Kidney tubule cell (primary cell): Measurements from ENCODE around the gene PHKG2.

Experiments used
- DNase-seq: peaks from one replicate; pipeline ENCODE4 v3.0.0-alpha.2; 2018; ENCODE audit warnings: low spot score

PHKG2 gene

GRCh38 chr16:30775392-30776188 lies 27.4 kb downstream of the PHKG2 start:
- peak; percentile 86 for DNase-seq

DNA sequence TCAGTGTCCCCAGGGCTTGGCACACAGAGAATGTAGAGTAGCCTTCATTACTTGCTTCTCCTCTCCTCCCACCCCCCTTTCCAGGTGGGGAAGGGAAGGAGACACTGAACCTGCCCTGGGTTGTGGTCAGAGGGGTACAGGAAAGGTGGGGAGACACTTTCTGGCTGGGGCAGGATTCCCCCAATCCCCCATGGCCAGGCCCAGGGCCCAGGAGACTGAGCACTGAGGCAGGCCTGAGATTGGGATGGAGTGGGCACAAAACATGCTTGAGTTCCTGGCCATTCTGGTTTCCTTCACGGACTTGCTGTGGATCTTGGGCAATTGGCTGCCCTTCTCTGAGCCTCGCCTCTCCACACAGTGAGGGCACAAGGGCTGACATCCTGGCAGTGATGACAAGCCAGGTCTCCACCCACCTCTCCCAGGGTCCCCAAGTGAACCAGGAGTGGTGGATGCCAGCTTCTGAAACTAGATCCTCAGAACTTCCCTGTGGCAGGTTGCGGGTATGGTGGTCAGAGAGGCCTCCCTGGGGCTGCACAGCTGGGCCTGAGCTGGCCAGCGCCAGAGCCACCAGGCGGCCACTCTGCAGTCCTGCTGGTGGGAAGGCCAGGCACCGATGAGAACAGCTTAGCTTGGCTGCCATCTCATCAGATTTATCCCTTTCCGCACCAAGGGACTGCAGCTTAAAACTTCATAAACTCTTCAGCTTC lies 29.5 kb downstream of the PHKG2 start:
- no peak for DNase-seq

DNA sequence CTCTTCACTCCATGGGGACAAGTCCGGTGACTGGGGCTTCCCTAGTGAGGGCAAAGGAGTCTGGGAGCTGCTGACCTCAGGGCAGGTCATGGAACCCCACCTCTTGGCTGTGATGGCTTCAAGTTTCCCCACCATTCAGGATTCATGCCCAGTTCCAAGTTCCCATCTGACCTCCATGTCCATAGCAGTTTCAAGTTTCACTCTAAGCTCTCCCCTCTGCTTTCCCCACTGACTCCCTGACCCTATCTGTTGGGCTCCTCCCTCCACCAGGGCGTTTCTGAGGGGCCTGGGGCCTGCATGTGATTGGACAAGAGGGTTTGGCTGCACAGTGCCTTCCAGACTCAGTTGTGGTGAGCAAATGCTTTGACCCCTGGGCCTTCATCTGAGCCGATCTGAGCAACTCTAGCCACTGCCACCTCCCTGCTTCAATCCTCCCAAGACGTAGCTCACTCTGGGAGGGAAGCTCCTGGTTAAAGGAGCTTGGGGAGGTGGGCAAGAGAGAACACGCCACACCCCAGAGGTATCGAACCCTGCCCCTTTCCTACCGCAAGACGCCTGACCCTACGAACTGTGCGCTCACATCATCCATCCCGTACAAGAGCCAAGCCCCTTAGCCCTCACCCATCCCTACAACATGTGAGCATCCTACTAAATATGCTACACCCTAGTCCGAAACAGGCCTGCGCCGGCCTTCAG lies 30.5 kb downstream of the PHKG2 start:
- DNase-seq = no peak

- no peak for DNase-seq
Observed at GRCh38 chr16:30779596-30779995, 31.4 kb downstream of the PHKG2 start.

- no peak for DNase-seq
Observed at GRCh38 chr16:30780021-30780420, 31.8 kb downstream of the PHKG2 start.

DNA sequence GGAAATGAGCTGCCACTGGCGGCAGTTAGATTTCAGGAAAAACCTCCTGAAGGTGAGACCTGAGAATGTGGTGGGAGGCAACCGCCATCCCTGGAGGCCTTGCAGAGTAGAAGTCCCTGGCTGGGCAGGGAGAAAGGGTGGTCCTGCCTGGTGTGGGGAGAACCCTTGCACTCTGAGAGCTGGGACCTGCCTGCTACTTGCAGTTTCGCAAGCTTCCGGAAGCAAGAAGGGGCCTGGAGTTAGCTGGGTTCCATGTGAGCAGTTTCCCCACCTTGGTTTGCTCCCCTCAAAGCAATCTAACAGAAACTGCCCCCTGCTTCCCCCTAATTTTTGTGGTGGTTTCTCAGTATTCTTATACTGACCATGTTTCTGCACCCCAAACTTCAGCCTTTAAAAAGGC lies 32.3 kb downstream of the PHKG2 start:
- DNase-seq = no peak

DNA sequence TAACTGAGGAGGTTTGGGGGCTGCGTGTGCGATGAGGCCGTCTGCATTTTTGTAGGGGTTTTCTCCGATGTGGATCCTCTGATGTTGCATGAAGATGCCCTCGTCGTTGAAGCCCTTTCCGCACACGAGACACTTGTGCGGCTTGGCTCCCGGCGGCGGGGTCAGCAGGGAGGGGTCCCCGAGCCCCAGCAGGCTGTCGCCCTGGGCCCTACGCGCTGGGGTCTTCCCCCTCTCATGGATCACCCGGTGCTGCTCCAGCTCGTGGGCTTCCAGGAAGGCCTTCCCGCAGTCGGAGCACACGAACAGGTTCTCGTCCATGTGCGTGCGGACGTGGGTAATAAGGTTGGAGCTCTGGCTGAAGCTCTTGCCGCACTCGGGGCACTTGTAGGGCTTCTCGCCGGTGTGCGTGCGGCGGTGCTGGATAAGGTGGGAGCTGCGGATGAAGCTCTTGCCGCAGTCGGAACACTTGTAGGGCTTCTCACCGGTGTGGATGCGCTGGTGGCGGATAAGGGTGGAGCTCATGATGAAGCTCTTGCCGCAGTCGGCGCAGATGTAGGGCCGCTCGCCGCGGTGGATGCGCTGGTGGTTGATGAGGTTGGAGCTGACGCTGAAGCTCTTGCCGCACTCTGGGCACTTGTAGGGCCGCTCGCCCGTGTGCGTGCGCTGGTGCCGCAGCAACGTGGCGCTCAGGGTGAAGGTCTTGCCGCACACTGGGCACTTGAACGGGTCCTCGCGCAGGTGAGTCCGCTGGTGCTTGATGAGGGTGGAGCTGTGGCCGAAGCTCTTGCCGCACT lies 34.5 kb downstream of the PHKG2 start:
- no peak for DNase-seq

DNA sequence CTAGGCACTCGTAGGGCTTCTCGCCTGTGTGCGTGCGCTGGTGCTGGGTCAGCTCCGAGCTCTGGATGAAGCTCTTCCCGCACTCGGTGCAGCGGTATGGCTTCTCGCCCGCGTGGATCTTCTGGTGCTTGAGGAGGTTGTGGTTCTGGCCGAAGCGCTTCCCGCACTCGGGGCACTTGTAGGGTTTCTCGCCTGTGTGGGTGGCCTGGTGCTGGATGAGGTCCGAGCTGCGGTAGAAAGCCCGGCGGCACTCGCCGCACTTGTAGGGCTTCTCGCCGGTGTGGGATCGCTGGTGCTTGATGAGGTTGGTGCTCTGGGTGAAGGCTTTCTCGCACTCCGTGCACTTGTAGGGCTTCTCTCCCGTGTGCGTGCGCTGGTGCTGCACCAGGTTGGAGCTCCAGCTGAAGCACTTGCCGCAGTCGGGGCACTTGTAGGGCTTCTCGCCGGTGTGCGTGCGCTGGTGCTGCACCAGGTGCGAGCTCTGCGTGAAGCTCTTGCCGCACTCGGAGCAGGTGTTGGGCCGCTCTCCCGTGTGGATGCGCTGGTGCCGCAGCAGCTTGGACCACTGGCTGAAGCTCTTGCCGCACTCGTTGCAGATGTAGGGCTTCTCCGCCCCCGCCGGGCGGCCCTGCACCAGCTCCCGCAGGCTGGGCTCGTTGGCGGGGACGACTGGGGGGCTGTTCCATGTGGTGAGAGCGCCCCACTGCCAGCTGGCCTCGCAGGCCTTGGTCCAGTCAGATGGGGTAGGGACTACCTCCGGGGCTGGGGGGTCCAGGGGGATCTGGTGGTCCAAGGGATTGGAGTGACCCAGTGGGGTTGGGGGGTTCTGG lies 35.3 kb downstream of the PHKG2 start:
- no peak for DNase-seq

DNA sequence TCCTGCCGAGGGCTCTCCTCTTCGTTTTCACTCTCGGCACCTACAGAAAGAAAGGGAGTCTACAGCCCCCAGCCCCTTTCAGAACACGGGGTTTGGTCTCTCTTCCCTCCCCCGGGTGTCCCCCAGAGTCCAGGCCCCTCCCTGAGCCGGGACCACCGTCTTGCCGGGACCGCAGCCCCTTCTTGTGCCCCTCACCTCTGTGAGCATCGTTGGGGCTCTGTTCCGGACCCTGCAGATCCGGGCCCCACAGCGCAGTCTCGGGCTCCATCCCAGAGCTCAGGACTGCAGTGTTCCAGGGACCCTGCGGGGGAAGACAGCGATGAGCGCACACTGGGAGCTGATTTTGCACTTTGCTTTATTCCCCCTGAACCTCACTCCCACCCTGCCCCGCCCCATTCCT lies 36.0 kb downstream of the PHKG2 start:
- no peak for DNase-seq

DNA sequence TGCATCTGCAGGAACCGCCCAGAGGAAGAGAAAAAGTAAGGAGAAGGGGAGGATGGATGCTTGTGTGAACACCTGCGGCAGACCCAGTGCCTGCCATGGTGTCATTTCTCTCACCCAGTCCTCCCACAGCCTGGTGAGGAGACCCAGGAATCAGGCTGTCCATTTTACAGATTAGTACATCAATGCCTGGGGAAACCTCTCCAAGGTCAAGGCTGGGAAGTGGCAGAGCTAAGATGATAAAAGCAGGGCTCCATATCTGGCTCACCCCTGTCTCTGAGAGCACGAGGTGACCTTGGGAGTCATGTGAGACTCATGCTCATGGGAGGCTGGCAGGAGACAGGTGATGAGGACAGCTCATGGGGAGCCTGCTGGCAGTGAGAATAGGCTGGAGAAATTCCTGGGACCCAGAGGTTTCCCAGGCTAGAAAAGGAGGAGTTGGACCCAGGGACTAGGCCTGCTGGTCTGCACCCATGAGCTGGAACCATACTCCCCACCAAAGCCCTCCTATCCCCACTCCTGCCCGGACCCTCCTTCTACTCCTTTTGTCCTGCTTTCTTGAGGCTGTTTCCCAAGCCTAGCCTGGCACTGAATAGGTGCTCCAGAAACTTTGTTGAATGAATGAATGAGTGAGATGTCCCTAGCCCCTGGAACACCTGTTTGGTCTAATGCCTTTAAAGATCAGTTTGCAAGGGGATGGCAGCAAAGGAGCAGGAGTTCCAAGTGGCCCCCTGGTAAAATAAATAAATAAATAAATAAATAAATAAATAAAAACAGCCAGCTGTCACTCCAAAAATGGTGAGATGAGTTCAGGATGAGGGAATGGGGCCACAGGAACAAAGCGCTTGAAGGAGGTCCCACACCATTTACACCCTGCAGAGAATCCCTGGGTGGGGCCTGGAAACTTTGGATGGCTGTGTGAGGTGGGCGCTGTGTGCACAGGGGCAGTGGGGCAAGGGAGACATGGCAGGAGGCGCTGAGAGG lies 37.2 kb downstream of the PHKG2 start:
- DNase-seq = no peak

- peak; percentile 60 for DNase-seq
Observed at GRCh38 chr16:30786115-30786935, 38.1 kb downstream of the PHKG2 start.

GRCh38 chr16:30786936-30787612 lies 38.8 kb downstream of the PHKG2 start, which contains the start of gene ZNF629:
ZNF629 (minus strand) TSS chr16:30787205; CDS start chr16:30784482, 2,723 bp downstream.
- peak; percentile 69 for DNase-seq

DNA sequence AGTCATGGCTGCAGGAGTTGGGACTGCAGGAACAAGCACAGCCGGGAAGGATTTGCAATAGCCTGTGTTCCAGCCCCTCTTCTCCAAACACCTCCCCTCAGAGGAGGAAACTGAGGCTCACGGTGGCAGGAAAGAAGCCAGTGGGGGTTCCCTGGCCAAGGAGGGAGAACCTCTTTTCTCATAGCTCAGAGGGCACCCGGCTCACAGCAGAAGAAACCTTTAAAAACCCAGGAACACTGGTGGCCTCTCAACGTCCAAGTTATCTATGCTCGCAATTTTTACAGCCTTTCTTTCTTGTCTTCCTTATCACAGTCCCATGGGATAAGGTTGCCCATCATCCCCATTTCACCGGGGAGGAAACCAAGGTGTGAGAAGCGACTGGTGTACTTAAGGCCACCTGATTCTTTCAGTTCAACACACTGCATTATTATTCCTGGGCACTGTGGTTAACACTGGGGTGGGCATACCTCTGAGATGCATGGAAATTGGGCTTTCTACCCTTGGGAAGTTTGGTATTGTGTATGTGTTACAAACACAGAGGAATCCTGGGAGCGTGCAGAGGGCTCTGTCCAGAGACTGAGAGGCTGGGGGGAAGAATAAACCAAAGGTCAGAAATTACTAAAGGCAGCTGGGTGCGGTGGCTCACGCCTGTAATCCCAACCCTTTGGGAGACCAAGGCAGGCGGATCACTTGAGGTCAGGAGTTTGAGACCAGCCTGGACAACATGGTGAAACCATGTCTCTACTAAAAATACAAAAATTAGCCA lies 39.6 kb downstream of the PHKG2 start:
- no peak for DNase-seq

- DNase-seq = no peak
Observed at GRCh38 chr16:30793508-30794069, 45.4 kb downstream of the PHKG2 start.

DNA sequence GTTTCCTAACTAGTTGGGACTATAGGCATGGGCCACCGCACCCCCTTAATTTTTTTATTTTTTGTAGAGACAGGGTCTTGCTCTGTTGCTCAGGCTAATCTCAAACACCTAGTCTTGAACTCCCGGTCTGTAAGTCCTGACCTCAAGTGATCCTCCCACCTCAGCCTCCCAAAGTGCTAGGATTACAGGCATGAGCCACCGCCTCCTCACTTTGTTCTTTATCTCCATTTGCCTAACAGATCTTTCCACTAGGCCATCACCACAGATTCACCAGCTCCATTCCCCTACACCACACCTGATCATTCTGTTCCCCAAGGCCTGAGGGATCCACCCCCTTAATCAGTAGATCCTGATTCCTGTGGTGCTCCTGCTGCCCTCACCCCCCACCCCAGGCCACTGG lies 46.4 kb downstream of the PHKG2 start:
- no peak for DNase-seq

DNA sequence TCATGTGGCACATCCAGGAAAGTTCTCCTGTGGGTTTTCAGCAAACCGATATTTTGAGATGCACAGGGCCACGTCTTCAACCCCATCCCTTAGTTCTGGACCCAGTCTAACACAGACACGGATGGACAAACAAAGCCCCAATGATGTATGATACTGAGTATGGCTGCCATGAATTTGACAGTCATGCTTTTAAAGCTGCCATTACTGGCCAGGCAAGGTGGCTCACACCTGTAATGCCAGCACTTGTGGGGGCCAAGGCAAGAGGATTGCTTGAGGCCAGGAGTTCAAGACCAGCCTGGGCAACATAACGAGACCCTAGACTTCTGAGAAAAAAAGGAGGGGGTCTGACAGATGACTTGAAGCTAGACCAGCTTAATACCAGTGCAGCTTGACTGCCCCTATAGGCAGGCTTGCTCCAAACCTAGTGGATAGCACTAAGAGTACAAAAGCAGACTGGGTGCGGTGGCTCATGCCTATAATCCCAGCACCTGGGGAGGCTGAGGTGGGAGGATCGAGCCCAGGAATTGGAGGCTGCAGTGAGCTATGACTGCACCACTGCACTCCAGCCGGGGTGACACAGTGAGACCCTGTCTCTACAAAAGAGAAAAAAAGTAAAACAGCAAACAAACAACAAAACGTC lies 49.6 kb downstream of the PHKG2 start:
- no peak for DNase-seq
